D721Med (cell line): ENCODE data around the gene LAG3.
A peak's percentile ranks its signal among the peaks of the same experiment; 100 is the strongest.

Source experiments
- DNase-seq: peaks from one replicate; pipeline ENCODE4 v3.0.0; 2011; ENCODE audit warnings: low spot score; ENCODE audit not compliant: insufficient read length
- FAIRE-seq: peaks from 2 replicates; lab custom pipeline; 2011; peaks lifted over from hg19 to GRCh38; lab: Jason Lieb, UNC
- TF ChIP-seq, protein P1 (sequence below): IDR thresholded peaks from 2 replicates; pipeline ENCODE4 v1.5.1; 2012; ENCODE audit warnings: mild to moderate bottlenecking, control low read depth; ENCODE audit not compliant: insufficient read depth; ENCODE audit errors: missing control alignments

Gene LAG3

DNA sequence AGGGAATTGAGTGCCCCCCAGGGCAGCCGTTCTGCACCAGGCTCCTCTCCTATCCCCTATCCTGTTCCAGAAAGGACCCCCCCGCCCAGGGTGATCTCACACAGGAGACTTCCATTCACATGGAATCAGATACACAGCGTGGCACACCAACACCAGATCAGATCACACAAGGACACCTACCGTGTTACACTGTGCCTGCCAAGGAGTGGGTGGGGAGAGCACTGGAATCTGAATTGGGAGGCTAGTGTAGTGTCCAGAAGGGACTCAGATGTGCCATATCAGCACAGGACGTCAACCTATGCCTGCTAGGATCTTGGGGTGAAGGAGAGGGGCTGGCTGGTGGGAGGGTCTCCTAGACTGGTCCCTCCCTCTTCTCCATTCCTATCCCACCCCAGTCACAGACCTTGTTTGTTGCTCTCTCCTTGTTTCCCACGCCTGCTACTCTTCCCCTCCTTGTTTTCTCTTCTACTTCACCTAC, 3.8 kb upstream of the LAG3 start:
- FAIRE-seq = peak; percentile 44
- TF ChIP-seq, protein P1, sequence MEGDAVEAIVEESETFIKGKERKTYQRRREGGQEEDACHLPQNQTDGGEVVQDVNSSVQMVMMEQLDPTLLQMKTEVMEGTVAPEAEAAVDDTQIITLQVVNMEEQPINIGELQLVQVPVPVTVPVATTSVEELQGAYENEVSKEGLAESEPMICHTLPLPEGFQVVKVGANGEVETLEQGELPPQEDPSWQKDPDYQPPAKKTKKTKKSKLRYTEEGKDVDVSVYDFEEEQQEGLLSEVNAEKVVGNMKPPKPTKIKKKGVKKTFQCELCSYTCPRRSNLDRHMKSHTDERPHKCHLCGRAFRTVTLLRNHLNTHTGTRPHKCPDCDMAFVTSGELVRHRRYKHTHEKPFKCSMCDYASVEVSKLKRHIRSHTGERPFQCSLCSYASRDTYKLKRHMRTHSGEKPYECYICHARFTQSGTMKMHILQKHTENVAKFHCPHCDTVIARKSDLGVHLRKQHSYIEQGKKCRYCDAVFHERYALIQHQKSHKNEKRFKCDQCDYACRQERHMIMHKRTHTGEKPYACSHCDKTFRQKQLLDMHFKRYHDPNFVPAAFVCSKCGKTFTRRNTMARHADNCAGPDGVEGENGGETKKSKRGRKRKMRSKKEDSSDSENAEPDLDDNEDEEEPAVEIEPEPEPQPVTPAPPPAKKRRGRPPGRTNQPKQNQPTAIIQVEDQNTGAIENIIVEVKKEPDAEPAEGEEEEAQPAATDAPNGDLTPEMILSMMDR = no peak
- DNase-seq = peak; percentile 30

DNA sequence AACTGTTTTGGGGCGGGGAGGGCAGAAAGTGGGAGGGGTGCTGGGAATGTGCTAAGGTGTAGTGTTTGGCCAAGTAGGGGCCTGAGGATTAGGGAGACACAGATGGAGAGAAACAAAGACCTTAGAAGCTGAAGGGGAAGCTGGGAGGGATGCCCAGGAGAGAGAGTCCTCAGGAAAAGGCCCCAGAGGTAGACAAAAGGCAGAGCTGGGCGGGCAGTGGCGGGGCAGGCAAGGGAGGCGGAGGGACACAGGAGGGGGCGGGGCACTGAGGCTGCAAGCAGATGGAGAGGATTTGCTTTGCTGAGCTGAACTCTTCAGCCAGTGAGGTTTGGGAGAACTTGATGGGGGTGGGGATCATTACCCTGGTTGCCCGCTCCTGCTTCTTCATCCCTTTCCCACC, 3.3 kb upstream of the LAG3 start:
- peak; percentile 91 for DNase-seq
- FAIRE-seq = no peak

DNA sequence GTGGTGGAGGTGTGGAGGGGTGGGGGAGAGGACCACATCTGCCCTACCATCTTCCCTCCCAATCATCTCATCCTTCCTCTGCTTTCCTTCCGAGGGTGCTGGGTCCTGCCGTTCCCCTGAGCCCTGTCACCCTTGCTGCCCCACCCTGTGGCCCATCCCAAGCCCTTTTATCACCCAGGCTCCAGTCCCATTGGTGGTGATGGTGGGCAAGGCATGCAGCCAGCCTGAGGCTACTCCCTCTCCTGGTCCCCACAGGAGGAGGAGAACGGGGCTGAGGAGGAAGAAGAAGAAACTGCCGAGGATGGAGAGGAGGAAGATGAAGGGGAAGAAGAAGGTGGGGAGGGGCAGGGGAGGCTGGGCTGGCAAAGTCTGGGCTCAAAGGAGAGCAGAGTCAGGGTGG, 2.7 kb upstream of the LAG3 start:
- FAIRE-seq = no peak
- peak; percentile 8 for DNase-seq
- TF ChIP-seq, protein P1 = no peak

More for the DNA sequence above, 3.3 kb upstream of the LAG3 start:
- TF ChIP-seq, protein P1 = no peak

DNA sequence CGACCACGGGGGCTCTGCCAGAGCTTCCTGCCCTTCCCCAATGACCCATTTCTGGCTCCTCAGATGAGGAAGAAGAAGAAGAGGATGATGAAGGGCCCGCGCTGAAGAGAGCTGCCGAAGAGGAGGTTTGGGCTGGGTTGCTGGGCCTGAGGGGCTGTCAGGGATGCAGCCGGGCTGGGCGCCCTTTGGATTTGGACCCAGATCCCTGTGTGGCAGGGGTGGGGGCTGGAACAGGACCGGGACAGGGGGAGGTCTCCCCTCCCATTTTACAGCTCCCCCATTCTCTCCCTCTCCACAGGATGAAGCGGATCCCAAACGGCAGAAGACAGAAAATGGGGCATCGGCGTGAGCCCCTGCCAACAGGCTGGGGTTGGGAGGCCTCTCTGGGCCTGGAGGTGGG, 2.2 kb upstream of the LAG3 start:
- TF ChIP-seq, protein P1 = no peak
- peak; percentile 4 for DNase-seq
- FAIRE-seq = no peak

DNA sequence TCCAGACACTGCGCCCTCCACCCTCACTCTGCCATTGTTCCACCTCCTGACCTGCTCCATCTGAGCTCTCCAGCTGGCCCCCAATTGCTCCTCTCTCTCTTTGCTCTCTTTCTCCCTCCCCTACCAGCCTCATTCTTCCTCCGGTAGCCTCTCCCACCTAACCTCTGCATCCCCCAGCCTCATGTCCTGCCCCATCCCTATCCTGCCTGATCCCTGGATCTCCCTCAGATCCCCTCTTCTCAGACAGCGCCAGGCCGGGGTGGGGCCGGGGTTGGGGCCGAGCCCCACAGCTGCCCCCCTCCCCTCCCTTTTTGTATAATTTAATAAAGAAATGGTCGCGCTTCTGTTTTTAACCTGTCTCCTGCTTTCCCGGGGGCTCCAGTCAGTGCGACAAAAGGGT, 1.7 kb upstream of the LAG3 start:
- TF ChIP-seq, protein P1 = no peak
- DNase-seq (peak; percentile 12), FAIRE-seq (no peak)

DNA sequence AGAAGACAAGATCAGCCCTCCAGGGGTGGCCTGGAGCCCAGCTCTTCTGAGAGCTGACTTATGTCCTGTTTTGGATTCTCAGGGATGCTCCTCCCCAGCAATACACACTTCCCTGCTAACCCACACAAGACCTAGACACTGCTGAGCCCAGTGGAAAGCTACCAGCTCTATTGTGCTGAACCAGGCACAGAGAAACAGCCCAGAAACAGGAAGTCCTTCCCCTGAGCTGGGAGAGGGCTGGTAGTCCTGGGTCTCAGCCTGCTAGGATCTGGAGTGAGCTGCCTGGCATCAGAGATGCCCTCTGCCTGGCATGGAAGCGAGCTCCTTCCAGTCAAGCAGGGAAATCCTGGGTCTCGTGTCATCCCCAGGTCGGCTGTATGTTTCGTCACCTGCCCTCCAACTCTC, 1.2 kb upstream of the LAG3 start:
- TF ChIP-seq, protein P1 = no peak
- DNase-seq = no peak
- no peak for FAIRE-seq

DNA sequence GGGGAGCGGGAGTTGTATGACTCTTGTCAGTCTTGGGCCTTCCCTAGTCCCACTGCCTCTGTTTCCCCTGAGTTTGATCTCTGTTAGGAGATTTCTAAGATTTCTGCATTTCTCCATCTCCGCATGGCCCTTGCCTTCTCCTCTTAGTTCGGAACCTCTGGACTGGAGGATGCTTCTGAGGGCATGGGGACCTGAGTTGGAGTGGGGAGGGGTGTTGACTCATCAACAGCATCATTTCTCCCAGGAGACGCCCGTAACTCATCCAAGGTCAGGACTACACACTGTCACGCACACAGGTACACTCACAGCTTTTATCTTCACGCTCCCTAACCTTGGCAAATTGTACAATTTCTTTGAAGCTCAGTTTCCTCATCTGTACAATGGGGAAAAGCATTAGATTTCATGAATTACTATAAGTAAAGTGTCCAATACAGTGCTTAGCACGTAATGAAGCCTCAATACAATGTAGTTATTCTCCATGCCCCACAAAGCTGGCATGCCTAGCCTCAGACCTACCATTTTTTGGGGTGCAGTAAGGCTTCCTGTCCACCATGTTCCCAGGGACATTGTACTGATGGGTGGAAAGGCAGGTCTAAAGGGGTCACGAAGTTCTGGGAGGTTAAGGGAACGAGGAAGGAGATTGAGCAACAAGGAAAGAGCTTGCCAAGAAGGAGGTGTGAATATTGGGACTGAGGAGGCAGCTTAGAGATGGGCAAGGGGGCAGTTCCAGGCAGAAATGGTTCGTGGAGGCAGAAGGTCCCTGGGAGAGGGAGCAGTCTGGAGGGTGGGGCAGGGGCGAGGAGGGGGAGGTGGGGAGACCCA, 600 bp upstream of the LAG3 start:
- no peak for DNase-seq
- TF ChIP-seq, protein P1 = no peak
- no peak for FAIRE-seq
